HUDEP-2 (cell line): ENCODE measurements around the gene NRXN3.

Experiments used
- DNase-seq, 76 experiments: peaks; one replicate each; lab custom pipeline; 2025; ENCODE audit not compliant: unreplicated experiment in 76 of 76; lab: John Stamatoyannopoulos, UW

Gene NRXN3

GRCh38 chr14:78763746-78764145 lies 593.6 kb downstream of the NRXN3 start:
- DNase-seq, result no peak

DNA sequence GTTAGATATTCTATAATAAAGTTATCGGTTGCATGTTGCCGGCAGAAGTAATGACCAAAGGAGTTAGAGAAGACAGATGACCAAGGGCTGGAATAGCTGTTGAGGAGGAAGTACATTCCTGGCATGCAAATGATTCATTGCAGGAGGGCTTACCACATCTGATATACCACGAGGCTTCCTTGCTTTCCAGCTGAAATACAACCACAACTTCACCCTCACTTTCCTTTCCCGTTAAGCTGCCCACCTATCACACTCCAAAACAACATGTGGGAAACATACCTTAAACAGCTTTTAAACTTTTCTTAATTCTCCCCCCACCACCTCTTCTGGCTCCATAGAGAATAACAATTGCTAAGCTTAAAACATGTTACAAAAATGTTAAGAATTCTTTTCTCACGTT lies 594.1 kb downstream of the NRXN3 start:
- no peak for DNase-seq

DNA sequence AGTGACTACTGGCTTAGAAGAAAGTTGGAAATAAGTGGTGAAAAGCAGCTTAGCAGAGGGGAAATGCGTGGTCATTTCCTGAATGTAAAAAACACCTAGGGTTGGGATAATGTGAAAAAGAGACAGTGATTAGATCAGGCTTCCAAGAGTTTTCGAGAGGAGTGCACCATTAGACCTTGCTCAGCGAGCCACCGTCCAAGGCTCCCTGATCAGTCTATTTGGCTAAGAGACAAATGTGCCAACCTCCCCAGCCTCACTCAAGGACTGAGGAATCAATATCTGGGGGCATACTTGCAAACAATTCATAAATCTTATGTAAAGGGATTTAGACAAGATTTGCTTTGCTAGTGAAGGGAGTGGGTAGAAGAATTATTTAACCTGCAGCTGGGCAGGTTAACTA lies 594.5 kb downstream of the NRXN3 start:
- no peak for DNase-seq

- no peak for DNase-seq
These were observed 597.3 kb downstream of the NRXN3 start for GRCh38 chr14:78767436-78767835.

DNA sequence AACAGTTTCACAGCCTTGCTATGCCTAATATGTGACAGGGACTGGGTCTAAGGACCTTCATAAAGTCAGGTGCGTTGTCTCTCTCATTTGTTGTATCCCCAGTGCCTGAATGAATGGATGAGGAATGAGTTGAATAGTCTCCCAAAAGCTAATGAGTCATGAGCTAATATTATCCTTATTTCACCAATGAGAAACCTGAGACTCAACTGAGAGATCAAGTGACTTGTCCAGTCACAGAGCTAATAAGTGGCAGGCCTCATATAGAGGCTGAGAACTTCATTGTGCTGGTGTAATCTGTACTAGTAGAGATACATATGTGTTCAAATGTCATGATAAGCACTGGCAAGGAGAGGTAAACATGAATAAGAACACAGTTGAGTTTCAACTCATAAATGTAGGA lies 612.4 kb downstream of the NRXN3 start:
- DNase-seq, result no peak

DNA sequence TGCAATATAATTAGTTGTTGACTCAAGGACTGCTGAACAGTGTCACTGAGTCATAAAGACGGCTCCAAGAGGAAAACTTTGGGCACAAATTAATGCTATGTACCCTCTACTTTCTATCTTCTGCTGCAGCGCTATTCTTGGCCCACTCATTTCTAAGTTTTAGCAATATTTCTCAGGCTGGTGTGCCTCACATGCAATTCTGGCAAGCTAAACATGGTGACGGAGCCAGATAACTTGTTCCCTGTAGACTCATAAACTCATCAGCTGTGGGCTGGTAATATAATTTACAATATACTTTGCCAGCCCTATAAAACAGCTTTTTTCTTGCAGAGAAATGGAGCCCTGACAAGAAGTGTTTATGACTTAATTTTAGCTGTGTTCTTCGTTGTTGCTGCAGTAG lies 615.1 kb downstream of the NRXN3 start:
- DNase-seq, result no peak

- DNase-seq, result no peak
These were observed 618.5 kb downstream of the NRXN3 start for GRCh38 chr14:78788467-78789360.

DNA sequence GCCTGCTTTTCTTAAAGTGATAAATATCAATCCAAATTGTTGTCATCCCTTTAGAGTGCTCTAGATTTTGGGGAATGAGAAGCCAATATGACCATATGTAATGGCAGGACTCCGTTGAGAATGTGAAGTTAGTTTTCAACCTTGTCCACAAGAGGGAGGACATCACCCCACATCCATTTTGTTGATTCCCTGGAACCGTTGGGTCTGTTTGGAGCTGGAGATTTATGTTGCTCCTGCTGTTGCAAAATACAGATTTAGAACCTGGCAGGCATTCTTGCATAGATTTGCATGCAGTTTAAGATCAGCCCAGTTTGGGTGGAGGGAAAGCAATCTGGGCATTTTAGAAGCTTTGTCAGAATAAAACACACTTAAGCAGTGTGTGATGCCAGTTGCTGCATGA lies 620.1 kb downstream of the NRXN3 start:
- DNase-seq, result no peak

- DNase-seq, result no peak
These were observed 628.6 kb downstream of the NRXN3 start for GRCh38 chr14:78798757-78799156.

- DNase-seq, result no peak
These were observed 635.4 kb downstream of the NRXN3 start for GRCh38 chr14:78805570-78805969.

DNA sequence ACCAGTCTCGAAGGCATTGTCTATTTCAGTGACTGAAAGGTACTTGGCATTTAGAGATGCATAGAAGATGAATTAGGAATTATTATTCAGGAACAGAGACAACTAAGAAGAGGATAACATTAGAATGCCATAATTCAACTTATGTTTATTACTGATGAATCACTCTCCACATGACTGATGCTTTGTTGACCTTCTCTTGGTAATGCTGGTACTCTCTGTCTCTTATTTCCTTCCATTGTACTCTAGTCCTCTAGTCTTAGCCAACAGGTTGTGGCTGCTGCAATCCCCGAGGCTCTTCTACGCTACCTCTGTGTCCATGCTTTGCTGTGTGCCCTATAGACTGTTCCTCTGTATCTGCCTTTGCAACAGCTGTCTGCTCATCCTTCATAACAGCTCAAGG lies 652.9 kb downstream of the NRXN3 start:
- no peak for DNase-seq

GRCh38 chr14:78823516-78823915 lies 653.3 kb downstream of the NRXN3 start:
- no peak for DNase-seq

GRCh38 chr14:78829274-78829673 lies 659.1 kb downstream of the NRXN3 start:
- DNase-seq, result no peak

- no peak for DNase-seq
These were observed 664.7 kb downstream of the NRXN3 start for GRCh38 chr14:78834766-78835451.

DNA sequence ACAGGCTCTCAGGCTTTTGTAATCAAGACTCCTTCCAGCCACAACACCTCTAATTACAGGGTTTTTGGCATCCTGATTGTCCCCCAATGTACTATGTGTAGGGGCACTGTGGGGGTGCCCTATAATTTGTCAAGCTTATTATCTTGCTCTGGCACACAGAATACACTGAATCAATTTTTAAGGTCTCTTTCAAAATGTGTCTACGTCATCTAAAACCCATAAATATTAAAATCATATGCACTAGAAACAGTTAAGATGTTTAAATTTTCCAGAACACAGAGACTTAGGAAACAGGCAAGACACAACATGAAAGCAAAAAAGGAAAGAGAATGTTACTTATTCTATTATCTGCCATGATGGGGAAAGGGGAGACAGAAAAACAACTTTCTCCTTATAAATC lies 665.7 kb downstream of the NRXN3 start:
- DNase-seq, result no peak

GRCh38 chr14:78836777-78837176 lies 666.6 kb downstream of the NRXN3 start:
- DNase-seq, result peak in 47 of 76 experiments; percentile 2 to 75 (median 30)

- DNase-seq, result no peak
These were observed 668.8 kb downstream of the NRXN3 start for GRCh38 chr14:78838959-78839358.

- DNase-seq, result no peak
These were observed 670.7 kb downstream of the NRXN3 start for GRCh38 chr14:78840898-78841297.

DNA sequence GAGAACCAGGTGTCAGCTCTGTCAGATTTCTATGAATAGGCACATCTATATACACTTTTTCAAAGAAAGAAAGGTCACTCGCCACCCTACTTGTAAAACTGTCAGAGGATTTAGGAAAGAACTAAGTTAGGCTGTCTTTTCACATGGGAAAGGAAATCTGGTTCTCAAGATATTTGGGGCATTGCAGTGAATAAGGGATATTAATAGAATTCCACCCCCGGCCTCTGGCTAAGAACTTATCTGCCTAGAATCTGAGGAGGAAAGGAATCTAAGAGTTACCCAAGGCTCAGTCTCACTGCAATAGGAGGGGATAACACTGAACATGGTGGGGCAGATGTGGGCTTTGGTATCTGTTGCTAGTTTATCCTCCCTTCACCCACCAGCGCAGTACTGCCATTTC lies 677.6 kb downstream of the NRXN3 start:
- no peak for DNase-seq

- DNase-seq, result peak in 20 of 76 experiments; percentile 0 to 44 (median 4)
These were observed 678.2 kb downstream of the NRXN3 start for GRCh38 chr14:78848234-78848820.

DNA sequence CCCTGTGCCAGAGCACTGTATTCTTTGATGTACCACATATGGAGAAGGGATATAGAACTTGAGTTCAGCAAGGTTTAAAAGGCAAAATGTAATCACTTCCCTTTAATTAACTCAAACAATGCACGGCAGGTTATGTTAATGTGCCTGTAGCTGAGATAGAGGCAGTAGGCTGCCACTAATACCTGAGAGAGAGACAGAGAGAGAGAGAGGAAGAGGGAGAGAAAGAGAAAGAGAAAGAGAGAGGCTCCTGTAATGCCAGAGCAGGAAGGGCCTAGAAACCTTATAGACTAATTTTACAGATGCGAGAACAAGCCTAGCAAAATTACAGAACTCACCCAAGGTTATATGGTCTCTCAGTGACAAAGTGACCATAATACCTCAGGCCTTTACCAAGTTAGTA lies 679.8 kb downstream of the NRXN3 start:
- no peak for DNase-seq

DNA sequence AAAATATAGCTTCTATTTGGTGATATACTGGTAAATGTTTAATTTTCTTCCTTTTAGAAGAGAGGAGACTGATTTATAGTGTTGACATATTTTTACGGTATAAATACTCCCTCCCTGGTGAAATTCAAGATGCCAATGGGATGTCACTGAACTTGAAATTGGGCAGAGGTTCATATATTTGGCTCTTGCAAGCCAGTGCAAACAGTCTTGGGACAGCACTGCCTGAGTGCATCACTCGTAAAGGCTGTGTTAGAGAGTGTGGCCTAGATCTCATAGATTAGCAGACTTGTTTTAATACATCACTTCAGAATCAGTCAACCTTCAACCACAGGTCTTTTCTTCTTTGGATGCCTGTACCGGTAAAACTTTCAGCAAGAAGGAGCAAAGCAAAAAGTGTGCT lies 681.0 kb downstream of the NRXN3 start:
- DNase-seq, result no peak
